ENCODE results near the gene SLC22A1.

GRCh38 chr6:160128879-160129516, 7.4 kb downstream of the SLC22A1 start:
- no peak for TF ChIP-seq CTCF (IDR thresholded peaks at IDR 0.05)
- no peak for TF ChIP-seq POLR2A (IDR thresholded peaks at IDR 0.05)
- TF ChIP-seq POLR2AphosphoS5 (IDR thresholded peaks at IDR 0.05): no peak

All from breast epithelium (tissue), 3 donors.